Right forelimb (tissue), 1 donor: ENCODE measurements around the gene SULT1A4.
"Not testable (repeated sequence)": the region's sequence is repeated elsewhere in the genome, so short reads cannot be mapped to it uniquely, and the experiment has no call there.

Experiments
- DNase-seq: peaks from one replicate; pipeline ENCODE4 v3.0.0-alpha.2; 2018

The SULT1A4 gene

DNA sequence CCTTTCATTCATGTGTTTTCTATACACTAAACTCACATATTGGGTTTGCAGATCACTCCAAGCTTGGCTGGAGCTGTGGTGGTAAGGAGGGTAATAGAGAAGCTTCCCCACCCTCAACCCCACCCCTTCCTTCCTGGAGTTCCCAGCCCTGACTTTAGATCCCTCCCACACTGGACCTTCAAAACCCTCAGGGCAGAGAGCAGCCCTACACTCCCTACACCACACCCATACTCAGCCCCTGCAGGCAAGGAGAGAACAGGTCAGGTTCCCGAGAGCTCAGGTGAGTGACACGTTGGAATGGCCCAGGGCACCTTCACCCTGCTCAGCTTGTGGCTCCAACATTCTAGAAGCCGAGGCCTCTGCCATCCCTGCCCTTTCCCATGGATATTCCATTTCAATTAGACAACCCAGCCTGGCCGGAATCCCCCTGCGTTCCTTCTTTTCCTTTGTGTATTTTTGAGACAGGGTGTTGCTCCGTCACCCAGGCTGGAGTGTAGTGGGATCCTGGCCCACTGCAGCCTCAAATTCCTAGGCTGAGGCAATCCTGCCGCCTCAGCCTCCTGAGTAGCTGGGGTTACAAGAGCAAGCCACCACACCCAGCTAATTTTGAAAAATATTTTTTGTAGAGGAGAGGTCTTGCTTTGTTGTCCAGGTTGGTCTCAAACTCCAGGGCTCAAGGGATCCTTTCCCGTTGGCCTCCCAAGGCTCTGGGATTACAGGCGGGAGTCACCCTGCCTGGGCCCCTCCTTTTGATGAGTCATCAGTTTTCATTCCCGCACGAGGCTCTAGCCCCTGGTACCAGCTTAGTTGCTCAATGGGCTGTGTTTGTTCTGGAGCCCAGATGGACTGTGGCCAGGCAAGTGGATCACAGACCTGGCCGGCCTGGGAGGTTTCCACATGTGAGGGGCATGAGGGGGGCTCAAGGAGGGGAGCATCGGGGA lies at the start of gene SULT1A4:
TSS of gene SULT1A4 (plus strand) at position 208 of the 941 bp plus-strand sequence. CDS start 1,473 bp downstream, outside the sequence.
- DNase-seq, result not testable (repeated sequence)

DNA sequence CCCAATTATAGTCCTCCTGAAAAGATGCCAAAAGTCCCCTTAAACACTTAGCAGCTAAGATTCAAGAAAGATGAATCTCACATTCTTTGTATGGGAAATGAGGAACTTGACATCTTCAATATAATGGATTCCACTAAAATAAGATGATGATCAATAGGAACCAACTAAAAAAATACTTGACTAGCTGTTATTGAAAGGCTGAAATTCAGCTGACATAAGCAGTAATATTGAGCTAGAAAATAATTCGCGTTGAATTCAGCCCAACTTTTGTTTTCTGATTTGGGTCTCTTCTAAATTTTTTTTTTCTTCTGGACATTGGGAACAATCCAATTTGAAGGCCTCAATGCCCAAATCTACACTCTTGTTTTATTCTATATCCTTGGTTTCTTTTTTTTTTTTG lies 36.1 kb upstream of the SULT1A4 start:
- not testable (repeated sequence) for DNase-seq

DNA sequence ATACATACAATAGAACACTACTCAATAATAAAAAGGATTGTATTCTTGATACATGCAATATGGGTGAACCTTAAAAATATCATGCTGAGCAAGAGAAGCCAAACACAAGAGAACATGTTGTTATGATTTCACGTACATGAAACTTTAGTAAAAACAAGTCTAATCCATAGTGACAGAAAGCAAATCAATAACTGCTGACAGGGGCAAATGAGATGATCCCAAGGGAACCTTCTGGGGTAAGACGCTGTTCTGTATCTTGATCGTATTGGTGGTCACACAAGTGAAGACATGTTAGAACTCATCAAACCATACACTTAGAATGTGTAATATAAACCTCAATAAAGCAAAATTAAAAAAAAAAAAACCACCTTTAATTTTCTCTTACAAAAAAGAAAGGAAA lies 34.3 kb upstream of the SULT1A4 start:
- not testable (repeated sequence) for DNase-seq

DNA sequence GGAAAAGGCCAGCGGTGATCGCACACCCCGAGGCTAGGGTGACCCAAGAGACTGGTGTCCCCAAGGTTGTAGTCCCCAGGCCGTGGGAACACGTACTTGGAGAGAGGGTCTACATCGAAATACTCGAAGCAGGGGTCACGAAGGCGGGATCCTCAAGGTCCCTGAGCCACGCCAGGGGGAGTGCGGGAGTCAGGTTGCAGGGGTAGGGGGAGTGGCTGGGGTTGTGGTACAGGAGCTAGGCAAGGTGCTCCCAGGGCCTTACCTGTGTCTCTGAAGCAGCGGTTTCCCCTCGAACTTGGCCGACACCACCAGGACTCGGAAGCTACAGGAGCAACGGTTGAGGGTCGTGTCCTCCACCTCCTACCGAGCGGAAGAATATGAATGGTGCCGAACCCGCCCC lies 6.0 kb upstream of the SULT1A4 start:
- not testable (repeated sequence) for DNase-seq

DNA sequence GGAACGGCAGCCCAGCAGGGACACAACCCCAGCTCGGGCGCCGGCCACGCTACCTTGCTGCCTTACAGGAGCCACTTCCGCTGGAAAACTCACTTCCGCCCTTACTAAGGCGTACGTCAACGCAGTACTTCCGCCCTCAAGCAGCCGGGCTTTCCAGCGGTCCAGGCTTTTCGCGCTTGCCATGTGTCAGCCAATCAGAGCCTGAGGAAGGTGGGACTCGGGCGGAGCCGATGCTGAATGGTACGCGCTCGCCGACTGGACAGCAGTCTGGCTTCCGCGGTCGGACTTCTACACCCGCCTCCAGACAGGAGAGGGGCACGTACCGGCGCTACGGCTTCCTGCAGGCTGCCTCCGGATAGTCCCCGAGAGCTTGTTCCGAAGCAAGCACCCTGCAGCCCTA lies 5.4 kb upstream of the SULT1A4 start, which contains the start of the genes BOLA2 and SLX1B:
TSS of gene BOLA2 (minus strand) at position 83 of the 400 bp plus-strand sequence. CDS start 98 bp downstream, outside the sequence.
TSS of gene SLX1B (plus strand) at position 265 of the 400 bp plus-strand sequence.
- DNase-seq, result not testable (repeated sequence)

DNA sequence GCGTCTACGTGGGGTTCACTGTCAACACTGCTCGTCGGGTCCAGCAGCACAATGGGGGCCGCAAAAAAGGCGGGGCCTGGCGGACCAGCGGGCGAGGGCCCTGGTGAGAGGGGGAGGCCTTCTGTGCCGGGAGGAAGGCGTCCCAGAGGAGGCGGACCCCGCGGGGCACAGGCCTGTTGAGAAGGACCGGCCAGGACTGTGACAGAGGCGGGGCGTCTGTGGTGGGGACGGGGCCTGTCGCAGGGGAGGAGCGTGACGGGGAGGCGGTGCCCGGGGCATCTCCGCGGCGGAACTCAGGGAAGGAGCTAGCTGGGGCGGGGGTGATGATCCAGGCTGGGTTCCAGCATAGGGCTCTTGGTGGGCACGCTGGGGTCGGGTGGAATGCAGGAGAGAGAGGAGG lies 4.9 kb upstream of the SULT1A4 start:
- DNase-seq, result not testable (repeated sequence)

DNA sequence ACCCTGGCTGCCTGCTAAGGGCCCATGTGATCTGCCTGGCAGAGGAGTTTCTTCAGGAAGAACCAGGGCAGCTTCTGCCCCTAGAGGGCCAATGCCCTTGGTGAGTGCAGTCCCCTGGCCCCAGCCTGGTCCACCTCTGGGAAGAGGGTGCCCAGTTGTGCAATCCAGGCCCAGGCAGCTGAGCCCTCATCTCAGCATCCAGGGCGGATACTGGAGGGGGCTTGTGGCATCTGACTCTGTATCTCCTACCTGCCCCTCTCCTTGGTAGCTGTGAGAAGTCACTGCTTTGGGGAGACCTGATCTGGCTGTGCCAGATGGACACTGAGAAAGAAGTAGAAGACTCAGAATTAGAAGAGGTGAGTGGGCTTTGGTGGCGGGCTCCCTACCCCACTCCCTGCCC lies 2.1 kb upstream of the SULT1A4 start:
- DNase-seq, result not testable (repeated sequence)

DNA sequence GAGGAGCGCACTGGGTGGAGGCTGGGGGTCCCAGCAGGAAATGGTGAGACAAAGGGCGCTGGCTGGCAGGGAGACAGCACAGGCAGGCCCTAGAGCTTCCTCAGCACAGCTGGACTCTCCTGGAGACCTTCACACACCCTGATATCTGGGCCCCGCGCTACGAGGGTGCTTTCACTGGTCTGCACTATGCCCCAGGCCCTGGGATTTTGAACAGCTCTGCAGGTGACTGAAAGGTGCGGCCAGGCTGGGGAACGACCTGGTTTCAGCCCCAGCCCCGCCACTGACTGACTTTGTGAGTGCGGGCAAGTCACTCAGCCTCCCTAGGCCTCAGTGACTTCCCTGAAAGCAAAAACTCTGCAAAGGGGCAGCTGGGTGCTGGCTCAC lies 926 bp downstream of the SULT1A4 start:
- not testable (repeated sequence) for DNase-seq

DNA sequence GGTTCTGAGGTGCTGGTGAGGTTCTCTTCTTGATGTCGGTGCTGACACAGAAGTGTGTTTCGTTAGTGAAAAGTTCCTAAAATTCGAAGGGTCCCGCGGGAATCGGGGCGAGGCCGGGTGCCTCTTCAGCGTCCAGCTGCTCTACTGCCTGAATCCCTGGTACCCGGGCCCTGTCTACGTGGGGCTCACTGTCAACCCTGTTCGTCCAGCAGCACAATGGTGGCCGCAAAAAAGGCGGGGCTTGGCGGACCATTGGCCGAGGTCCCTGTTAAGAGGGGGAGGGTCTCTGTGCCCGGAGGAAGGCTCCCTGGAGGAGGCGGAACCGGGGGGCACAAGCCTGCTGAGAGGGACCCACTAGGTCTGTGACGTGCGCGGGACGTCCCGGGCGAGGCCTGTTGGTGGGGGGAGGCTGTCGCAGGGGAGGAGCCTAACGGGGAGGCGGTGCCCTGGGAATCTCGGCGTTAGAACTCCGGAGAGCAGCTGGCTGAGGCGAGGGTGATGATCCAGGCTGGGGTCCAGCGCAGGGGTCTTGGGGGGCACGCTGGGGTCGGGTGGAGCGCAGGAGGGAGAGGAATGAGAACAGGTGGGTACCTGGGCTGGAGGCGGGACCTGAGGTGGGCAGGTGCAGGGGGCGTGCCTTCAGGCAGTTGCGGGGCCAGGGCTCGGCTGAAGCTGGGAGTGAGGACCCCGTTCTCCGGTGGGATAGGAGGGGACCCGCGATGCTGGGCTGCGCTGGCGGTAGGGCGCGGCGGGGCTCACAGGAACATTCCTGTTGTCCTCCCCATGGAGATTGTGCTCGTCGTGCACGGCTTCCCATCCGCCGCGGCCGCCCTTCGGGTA lies 6.5 kb downstream of the SULT1A4 start:
- not testable (repeated sequence) for DNase-seq

DNA sequence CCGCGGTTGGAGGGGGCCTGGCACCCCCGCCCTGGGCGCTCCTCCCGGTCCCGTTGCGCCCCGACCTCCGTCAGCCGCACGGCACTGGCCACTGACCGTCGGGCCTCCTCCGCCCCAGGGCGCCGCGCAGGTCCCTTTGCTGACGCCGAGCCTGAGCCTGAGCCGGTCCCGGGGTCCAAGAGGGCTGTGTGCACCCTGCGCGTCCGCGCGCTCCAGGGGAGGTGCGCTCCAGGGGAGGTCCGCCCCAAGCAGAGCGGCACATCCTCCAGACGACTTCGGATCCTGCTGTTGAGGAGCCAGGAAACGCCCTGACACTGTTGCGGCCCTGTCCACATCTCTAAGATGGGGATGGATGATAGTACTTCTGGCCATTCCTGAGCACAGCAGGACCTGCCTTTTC lies 7.2 kb downstream of the SULT1A4 start:
- DNase-seq, result not testable (repeated sequence)

DNA sequence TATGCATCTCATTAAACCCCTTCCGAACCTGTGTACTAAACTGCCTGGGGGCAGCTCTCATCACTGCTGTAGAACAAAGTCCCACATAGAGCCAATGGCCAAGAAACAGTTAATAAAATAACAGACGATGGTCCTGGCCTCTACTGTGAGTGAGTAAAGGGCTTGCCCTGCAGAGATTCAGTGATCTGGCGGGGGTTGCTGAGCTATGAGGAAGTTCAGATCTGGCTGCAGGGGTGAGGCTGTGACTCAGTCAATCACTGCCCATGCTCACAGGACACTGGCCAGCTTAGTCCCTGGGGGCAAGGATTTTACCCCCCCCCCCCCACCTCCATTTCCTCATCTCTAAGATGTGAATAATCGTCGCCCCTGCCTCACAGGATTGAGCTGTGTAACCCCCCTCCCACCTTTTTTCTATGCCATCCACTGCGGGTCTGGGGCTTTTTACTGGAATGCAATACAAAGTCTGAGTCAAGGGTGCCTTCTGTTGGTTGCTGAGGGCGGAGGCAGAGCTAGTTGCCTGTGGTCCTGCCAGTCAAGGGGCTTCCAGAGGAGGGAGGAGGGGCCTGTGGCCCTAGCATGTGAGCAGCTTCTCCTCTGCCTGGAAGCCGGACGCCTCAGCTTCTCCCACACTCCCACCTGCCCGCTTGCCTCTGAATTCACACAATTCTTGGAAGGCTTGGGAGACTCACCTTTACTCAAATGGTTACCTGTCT lies 8.1 kb downstream of the SULT1A4 start:
- not testable (repeated sequence) for DNase-seq

DNA sequence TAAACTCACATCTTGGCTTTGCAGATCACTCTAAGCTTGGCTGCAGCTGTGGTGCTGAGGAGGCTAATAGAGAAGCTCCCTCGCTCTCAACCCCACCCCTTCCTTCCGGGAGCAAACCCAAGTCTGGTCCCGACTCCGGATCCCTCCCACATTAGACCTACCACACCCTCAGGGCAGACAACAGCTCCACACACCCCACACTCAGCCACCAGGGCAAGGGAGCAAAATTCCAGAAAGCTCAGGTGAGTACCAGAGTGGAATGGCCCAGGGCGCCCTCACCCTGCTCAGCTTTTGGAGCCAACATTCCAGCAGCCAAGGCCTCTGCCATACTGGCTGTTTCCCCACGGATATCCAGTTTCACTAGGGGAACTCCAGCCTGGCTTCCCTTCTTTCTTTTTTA lies 9.9 kb downstream of the SULT1A4 start:
- not testable (repeated sequence) for DNase-seq

DNA sequence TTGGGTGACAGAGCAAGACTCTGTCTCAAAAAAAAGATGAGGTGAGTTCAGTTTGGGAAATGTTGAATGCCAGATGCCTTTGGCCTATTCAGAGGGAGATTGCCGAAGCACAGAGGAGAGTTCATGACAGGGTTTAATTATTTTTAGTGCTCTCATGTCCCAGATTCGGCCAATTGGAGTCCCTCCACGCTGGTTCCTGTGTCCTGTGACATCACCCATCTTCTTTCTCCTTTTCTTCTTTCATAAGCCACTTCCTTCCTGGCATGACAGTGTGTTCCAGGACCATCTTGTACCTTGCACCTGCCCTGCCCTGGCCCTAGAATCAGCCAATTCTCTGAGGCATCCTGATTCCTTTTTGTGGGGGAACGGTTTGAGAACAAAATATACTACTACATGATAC lies 12.4 kb downstream of the SULT1A4 start:
- not testable (repeated sequence) for DNase-seq

DNA sequence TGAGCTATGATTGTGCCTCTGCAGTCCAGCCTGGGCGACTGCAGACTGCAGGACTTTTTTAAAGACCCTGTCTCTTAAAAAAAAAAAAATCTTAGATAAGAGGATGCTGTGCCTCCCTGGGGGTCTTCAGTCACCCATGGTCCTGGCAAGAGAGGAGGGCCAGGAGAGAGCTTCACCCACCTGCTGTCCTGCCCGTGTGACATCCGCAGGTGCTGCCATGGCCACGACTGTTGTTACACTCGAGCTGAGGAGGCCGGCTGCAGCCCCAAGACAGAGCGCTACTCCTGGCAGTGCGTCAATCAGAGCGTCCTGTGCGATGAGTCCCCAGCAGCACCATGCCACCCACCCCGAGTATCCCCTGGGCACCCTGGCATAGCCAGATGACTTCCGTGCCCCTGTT lies 22.6 kb downstream of the SULT1A4 start:
- DNase-seq, result not testable (repeated sequence)

DNA sequence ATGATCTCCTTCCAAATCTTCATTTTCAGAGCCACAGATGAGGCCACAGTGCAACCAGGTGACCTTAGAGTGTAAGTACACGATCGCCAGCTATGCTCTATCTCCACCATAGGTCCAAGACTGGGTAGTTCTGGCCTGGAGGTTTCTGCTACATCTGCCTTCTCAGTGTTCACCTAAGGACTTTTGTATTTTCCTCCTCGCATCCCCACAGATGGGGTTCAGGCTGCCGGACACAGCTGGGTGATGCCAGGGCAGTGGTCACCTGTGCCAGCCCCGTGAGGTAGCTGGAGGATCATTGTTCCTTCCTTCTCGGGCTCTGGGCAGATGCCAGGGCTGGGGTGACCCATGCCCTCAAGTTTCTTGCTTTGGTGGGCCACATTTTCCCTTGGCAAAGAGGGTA lies 46.6 kb downstream of the SULT1A4 start, which contains the start of gene NPIPB12:
TSS of gene NPIPB12 (minus strand) at position 101 of the 400 bp plus-strand sequence.
- DNase-seq, result not testable (repeated sequence)
